ENCODE data around the gene MALL. TPM values are rescaled to one million over a fixed set of nuclear protein-coding genes. Genes with fewer than 3 reads are reported as not detected.
"Not testable (repeated sequence)": the region's sequence is repeated elsewhere in the genome, so short reads cannot be mapped to it uniquely, and the experiment has no call there.

Gene MALL
- total and polyA plus RNA-seq, 2 of the 8 experiments (the other 6 are each of a cell fraction or from before 2014, with no cell fraction given): 3.9 to 8.0 TPM

DNA sequence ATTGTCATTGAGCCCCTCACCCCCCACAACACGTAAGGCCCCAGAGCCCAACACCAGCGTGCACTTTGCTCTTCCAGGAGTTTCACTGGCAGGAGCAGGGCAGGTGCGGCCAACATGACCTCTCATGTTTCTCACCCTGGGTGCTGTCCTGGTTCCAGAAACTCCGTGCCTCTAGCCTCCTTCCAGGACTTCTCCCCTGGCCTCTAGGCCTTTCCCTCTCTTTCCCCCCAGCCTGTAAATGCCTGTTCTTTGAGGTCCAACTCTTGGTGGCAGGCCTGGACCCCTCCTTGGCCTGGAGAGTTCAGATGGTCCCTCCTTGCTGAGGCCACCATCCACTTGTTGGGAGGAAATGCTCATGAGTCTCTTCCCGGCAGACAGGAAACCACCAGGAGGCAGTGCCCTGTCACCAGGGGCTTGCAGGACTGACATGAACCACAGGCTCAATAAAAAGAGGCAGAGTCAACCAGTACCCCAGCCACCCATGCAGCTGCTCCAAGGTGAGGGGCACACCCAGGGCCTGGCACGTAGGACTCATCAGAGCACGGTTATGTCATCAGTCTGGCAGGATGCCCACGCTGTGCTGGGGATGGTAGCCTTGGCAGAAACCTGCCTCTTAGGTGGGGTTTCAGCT lies 1.5 kb downstream of the MALL start:
- Histone ChIP-seq H3K4me1 (replicated peaks in 1 of 4; ENCODE audit: control insufficient read depth in 3 of 4, insufficient read depth in 4 of 4, low read length in 3 of 4) (peaks cover 0 to 5% (median 2%) of the 10 kb centered on the region in 4 experiments; a peak in 4 of 7 replicates), H2AK5ac (ENCODE audit: low read depth, low read length) (no peak overlapping the region), H3K79me1 (ENCODE audit: low read depth, low read length) (no peaks in the 10 kb centered on the region), H4K91ac (replicated peaks; ENCODE audit: insufficient read length, low read length) (no peak overlapping the region), H3K23me2 (ENCODE audit: low read depth, low read length) (peaks cover 10% of the 10 kb centered on the region), H3K23ac (ENCODE audit: insufficient read length) (no peak overlapping the region), H2BK20ac (ENCODE audit: low read length) (no peak overlapping the region), H3K27me3 (replicated peaks in 1 of 4; ENCODE audit: control insufficient read depth in 3 of 4, extremely low read depth in 1 of 4, insufficient read depth in 3 of 4, low read length in 3 of 4) (peaks cover 0 to 29% (median 22%) of the 10 kb centered on the region in 4 experiments; a peak in 6 of 7 replicates), H2AFZ (ENCODE audit: low read length) (no peak overlapping the region), H4K5ac (ENCODE audit: insufficient read length, low read depth, low read length) (no peak overlapping the region), H3K4me3 (ENCODE audit: extremely low read depth in 1 of 4, insufficient read depth in 2 of 4, low read depth in 3 of 4, low read length in 4 of 4) (no peak overlapping the region), H2BK15ac (ENCODE audit: low read length) (no peak overlapping the region), H3K9me3 (ENCODE audit: insufficient read depth in 2 of 2, low read depth in 1 of 2, low read length in 1 of 2) (no peaks in the 10 kb centered on the region), H3K36me3 (ENCODE audit: control insufficient read depth in 2 of 4, insufficient read depth in 4 of 4, low read length in 3 of 4) (no peaks in the 10 kb centered on the region), H4K8ac (ENCODE audit: extremely low read depth, insufficient read depth, low read length) (no peak overlapping the region), H3K14ac (ENCODE audit: insufficient read length) (no peak overlapping the region), H2BK120ac (replicated peaks; ENCODE audit: low read depth, low read length) (no peak overlapping the region), H3K4me2 (ENCODE audit: insufficient read depth in 1 of 2, low read depth in 2 of 2, low read length in 2 of 2) (no peak overlapping the region), H2BK5ac (ENCODE audit: low read depth, low read length) (no peak overlapping the region), H4K20me1 (replicated peaks in 1 of 2; ENCODE audit: control insufficient read depth in 1 of 2, insufficient read depth in 2 of 2, low read length in 2 of 2) (no peaks in the 10 kb centered on the region), H3K79me2 (ENCODE audit: control insufficient read depth in 1 of 2, insufficient read depth in 2 of 2, low read length in 2 of 2) (no peaks in the 10 kb centered on the region), H2BK12ac (ENCODE audit: low read depth, low read length) (no peak overlapping the region), H3K56ac (replicated peaks; ENCODE audit: insufficient read length, low read depth, low read length) (no peak overlapping the region), H3K18ac (ENCODE audit: extremely low read depth, low read length) (no peak overlapping the region), H3K9ac (replicated peaks in 1 of 4; ENCODE audit: extremely low read depth in 1 of 4, low read depth in 3 of 4, low read length in 3 of 4) (no peak overlapping the region), H3K27ac (ENCODE audit: low read depth, low read length) (no peak overlapping the region), H3K4ac (replicated peaks; ENCODE audit: insufficient read length, low read depth, low read length) (no peak overlapping the region)
- DNase-seq (ENCODE audit: low read depth in 1 of 2, low spot score in 2 of 2): no peak
- POLR2A ChIA-PET (ENCODE audit: partially characterized antibody): no interaction called here
- TF ChIP-seq KDM5A (IDR thresholded peaks at IDR 0.05; ENCODE audit: low read length): no peak
- CTCF ChIA-PET (ENCODE audit: partially characterized antibody): no interaction called here
- FAIRE-seq: no peak
- WGBS, 2 experiments (ENCODE audit: extremely low coverage in 1 of 2, insufficient coverage in 1 of 2, insufficient read length in 1 of 2, insufficient replicate concordance in 2 of 2, low coverage in 1 of 2, low lambda C conversion rate in 2 of 2, missing lambda C conversion rate in 1 of 2): 84% methylated on average over 8 of the region's 8 CpGs; no CpG with 5 or more reads in 1 of the 2 experiments

GRCh38 chr2:110108291-110108690 lies 7.3 kb downstream of the MALL start:
- 83% methylated on average over 2 of the region's 2 CpGs; no CpG with 5 or more reads in 1 of the 2 experiments for WGBS, 2 experiments (ENCODE audit: extremely low coverage in 1 of 2, insufficient coverage in 1 of 2, insufficient read length in 1 of 2, insufficient replicate concordance in 2 of 2, low coverage in 1 of 2, low lambda C conversion rate in 2 of 2, missing lambda C conversion rate in 1 of 2)
- CTCF ChIA-PET (ENCODE audit: partially characterized antibody): interaction anchor here (1.2 to 2.3 kb wide), 2 partner anchors 8 kb away, joined by 3 to 8 read pairs; partner anchors contain the start of gene MALL
- not testable (repeated sequence) for H2BK12ac ChIP-seq (ENCODE audit: low read depth, low read length)

More at GRCh38 chr2:110108291-110108690, 7.3 kb downstream of the MALL start:
- H3K36me3 ChIP-seq (ENCODE audit: control insufficient read depth in 2 of 4, insufficient read depth in 4 of 4, low read length in 3 of 4); H3K14ac ChIP-seq (ENCODE audit: insufficient read length); H3K23ac ChIP-seq (ENCODE audit: insufficient read length); POLR2A ChIA-PET (ENCODE audit: partially characterized antibody); H2BK15ac ChIP-seq (ENCODE audit: low read length); H3K79me2 ChIP-seq (ENCODE audit: control insufficient read depth in 1 of 2, insufficient read depth in 2 of 2, low read length in 2 of 2); H3K27me3 ChIP-seq (replicated peaks in 1 of 4; ENCODE audit: control insufficient read depth in 3 of 4, extremely low read depth in 1 of 4, insufficient read depth in 3 of 4, low read length in 3 of 4); H3K23me2 ChIP-seq (ENCODE audit: low read depth, low read length); H2AK5ac ChIP-seq (ENCODE audit: low read depth, low read length); H3K4me1 ChIP-seq (replicated peaks in 1 of 4; ENCODE audit: control insufficient read depth in 3 of 4, insufficient read depth in 4 of 4, low read length in 3 of 4); H2BK20ac ChIP-seq (ENCODE audit: low read length); H3K27ac ChIP-seq (ENCODE audit: low read depth, low read length); H3K56ac ChIP-seq (replicated peaks; ENCODE audit: insufficient read length, low read depth, low read length); H2AFZ ChIP-seq (ENCODE audit: low read length); H4K20me1 ChIP-seq (replicated peaks in 1 of 2; ENCODE audit: control insufficient read depth in 1 of 2, insufficient read depth in 2 of 2, low read length in 2 of 2); H3K79me1 ChIP-seq (ENCODE audit: low read depth, low read length); H3K9me3 ChIP-seq (ENCODE audit: insufficient read depth in 2 of 2, low read depth in 1 of 2, low read length in 1 of 2); DNase-seq (ENCODE audit: low read depth in 1 of 2, low spot score in 2 of 2); H2BK5ac ChIP-seq (ENCODE audit: low read depth, low read length); H4K8ac ChIP-seq (ENCODE audit: extremely low read depth, insufficient read depth, low read length); H3K18ac ChIP-seq (ENCODE audit: extremely low read depth, low read length); H2BK120ac ChIP-seq (replicated peaks; ENCODE audit: low read depth, low read length); H3K4me2 ChIP-seq (ENCODE audit: insufficient read depth in 1 of 2, low read depth in 2 of 2, low read length in 2 of 2); H3K4ac ChIP-seq (replicated peaks; ENCODE audit: insufficient read length, low read depth, low read length); H4K5ac ChIP-seq (ENCODE audit: insufficient read length, low read depth, low read length); H4K91ac ChIP-seq (replicated peaks; ENCODE audit: insufficient read length, low read length); H3K9ac ChIP-seq (replicated peaks in 1 of 4; ENCODE audit: extremely low read depth in 1 of 4, low read depth in 3 of 4, low read length in 3 of 4); H3K4me3 ChIP-seq (ENCODE audit: extremely low read depth in 1 of 4, insufficient read depth in 2 of 4, low read depth in 3 of 4, low read length in 4 of 4); FAIRE-seq: not testable (repeated sequence)
